IgD-negative memory B cell (primary cell): Measurements from ENCODE around the gene SPEN. TPM values are rescaled to one million over a fixed set of nuclear protein-coding genes. Genes with fewer than 3 reads are reported as not detected.

Experiments used
- H3K27ac Mint-ChIP-seq, 3 donors: one replicate each; pipeline ENCODE4 v1.8.0; 2020 to 2022; ENCODE audit warnings: mild to moderate bottlenecking in 3 of 3, mixed read lengths in 3 of 3, moderate library complexity in 1 of 3
- H3K27me3 Mint-ChIP-seq: one replicate; pipeline ENCODE4 v1.8.0; 2021; ENCODE audit warnings: mixed read lengths
- H3K36me3 Mint-ChIP-seq: one replicate; pipeline ENCODE4 v1.8.0; 2020; ENCODE audit warnings: mild to moderate bottlenecking, mixed read lengths
- H3K4me1 Mint-ChIP-seq, 3 donors: one replicate each; pipeline ENCODE4 v1.8.0; 2020 to 2022; ENCODE audit warnings: mixed read lengths in 3 of 3, mild to moderate bottlenecking in 1 of 3
- H3K4me3 Mint-ChIP-seq, 4 donors: one replicate each; pipeline ENCODE4 v1.8.0; 2020 to 2022; ENCODE audit warnings: mild to moderate bottlenecking in 4 of 4, mixed read lengths in 4 of 4, moderate library complexity in 3 of 4
- H3K9me3 Mint-ChIP-seq, 3 donors: one replicate each; pipeline ENCODE4 v1.8.0; 2020 to 2021; ENCODE audit warnings: mixed read lengths in 3 of 3, mild to moderate bottlenecking in 1 of 3
- polyA plus RNA-seq: library from polyadenylated mRNA; unstranded; fragments of 300-500 nt; fragmentation: Illumina TruSeq; gene quantifications from one replicate; pipeline ENCODE4 v1.2.3, GENCODE V29; 2021

The SPEN gene
- polyA plus RNA-seq, 1 donor from 2014 or later = 43.2 TPM

- Mint-ChIP-seq H3K4me3 (peak overlapping the region in 1 of 4 donors; percentile 59), H3K36me3 (no peaks in the 10 kb centered on the region), H3K27ac (no peak overlapping the region), H3K4me1 (peaks cover 13 to 29% (median 24%) of the 10 kb centered on the region in 3 donors), H3K27me3 (no peaks in the 10 kb centered on the region), H3K9me3 (no peaks in the 10 kb centered on the region)
Observed at GRCh38 chr1:15858069-15858670, 10.7 kb downstream of the SPEN start.

- Mint-ChIP-seq H3K27ac (no peak overlapping the region), H3K27me3 (no peaks in the 10 kb centered on the region), H3K4me1 (peaks cover 16 to 32% (median 25%) of the 10 kb centered on the region in 3 donors), H3K9me3 (no peaks in the 10 kb centered on the region), H3K36me3 (peaks cover 3% of the 10 kb centered on the region), H3K4me3 (no peak overlapping the region)
Observed at GRCh38 chr1:15858672-15859372, 11.3 kb downstream of the SPEN start.

GRCh38 chr1:15863156-15863901 is 15.8 kb downstream of the SPEN start:
- H3K9me3 Mint-ChIP-seq = no peaks in the 10 kb centered on the region
- peaks cover 23 to 31% (median 26%) of the 10 kb centered on the region in 3 donors for H3K4me1 Mint-ChIP-seq
- no peak overlapping the region for H3K4me3 Mint-ChIP-seq
- H3K27me3 Mint-ChIP-seq = no peaks in the 10 kb centered on the region
- H3K27ac Mint-ChIP-seq = peak overlapping the region in 2 of 3 donors; percentile 5 to 10
- peaks cover 6% of the 10 kb centered on the region for H3K36me3 Mint-ChIP-seq

GRCh38 chr1:15866721-15867201 is 19.3 kb downstream of the SPEN start:
- Mint-ChIP-seq H3K27ac (no peak overlapping the region), H3K4me1 (peaks cover 32 to 39% (median 32%) of the 10 kb centered on the region in 3 donors), H3K36me3 (peaks cover 7% of the 10 kb centered on the region), H3K9me3 (no peaks in the 10 kb centered on the region), H3K4me3 (peak overlapping the region in 2 of 4 donors; percentile 30 to 51), H3K27me3 (no peaks in the 10 kb centered on the region)

GRCh38 chr1:15867288-15867687 is 19.8 kb downstream of the SPEN start:
- Mint-ChIP-seq H3K27ac (no peak overlapping the region), H3K27me3 (no peaks in the 10 kb centered on the region), H3K9me3 (no peaks in the 10 kb centered on the region), H3K4me1 (peaks cover 29 to 38% (median 32%) of the 10 kb centered on the region in 3 donors), H3K4me3 (peak overlapping the region in 1 of 4 donors; percentile 51), H3K36me3 (peaks cover 7% of the 10 kb centered on the region)

- no peaks in the 10 kb centered on the region for H3K27me3 Mint-ChIP-seq
- no peaks in the 10 kb centered on the region for H3K9me3 Mint-ChIP-seq
- H3K36me3 Mint-ChIP-seq = peaks cover 6% of the 10 kb centered on the region
- H3K4me1 Mint-ChIP-seq = peaks cover 35 to 43% (median 40%) of the 10 kb centered on the region in 3 donors
- H3K27ac Mint-ChIP-seq = no peak overlapping the region
- no peak overlapping the region for H3K4me3 Mint-ChIP-seq
Observed at GRCh38 chr1:15869413-15869812, 21.9 kb downstream of the SPEN start.

- Mint-ChIP-seq H3K27ac (peak overlapping the region in 1 of 3 donors; percentile 35), H3K36me3 (peaks cover 6% of the 10 kb centered on the region), H3K27me3 (no peaks in the 10 kb centered on the region), H3K4me3 (no peak overlapping the region), H3K9me3 (no peaks in the 10 kb centered on the region), H3K4me1 (peaks cover 40 to 48% (median 46%) of the 10 kb centered on the region in 3 donors)
Observed at GRCh38 chr1:15870421-15870820, 22.9 kb downstream of the SPEN start.

GRCh38 chr1:15874471-15874870 is 27.0 kb downstream of the SPEN start:
- peaks cover 38 to 52% (median 38%) of the 10 kb centered on the region in 3 donors for H3K4me1 Mint-ChIP-seq
- no peaks in the 10 kb centered on the region for H3K9me3 Mint-ChIP-seq
- no peaks in the 10 kb centered on the region for H3K27me3 Mint-ChIP-seq
- H3K27ac Mint-ChIP-seq = peak overlapping the region in 1 of 3 donors; percentile 59
- peaks cover 5% of the 10 kb centered on the region for H3K36me3 Mint-ChIP-seq
- peak overlapping the region in 1 of 4 donors; percentile 14 for H3K4me3 Mint-ChIP-seq

GRCh38 chr1:15876357-15877055 is 29.0 kb downstream of the SPEN start:
- no peak overlapping the region for H3K4me3 Mint-ChIP-seq
- peaks cover 5% of the 10 kb centered on the region for H3K36me3 Mint-ChIP-seq
- H3K4me1 Mint-ChIP-seq = peaks cover 35 to 49% (median 45%) of the 10 kb centered on the region in 3 donors
- peak overlapping the region in 2 of 3 donors; percentile 16 to 59 for H3K27ac Mint-ChIP-seq
- no peaks in the 10 kb centered on the region for H3K9me3 Mint-ChIP-seq
- no peaks in the 10 kb centered on the region for H3K27me3 Mint-ChIP-seq

- Mint-ChIP-seq H3K27ac (peak overlapping the region; percentile 56 to 88 (median 69)), H3K4me1 (peaks cover 59 to 66% (median 61%) of the 10 kb centered on the region in 3 donors), H3K9me3 (no peaks in the 10 kb centered on the region), H3K36me3 (peaks cover 3% of the 10 kb centered on the region), H3K27me3 (no peaks in the 10 kb centered on the region), H3K4me3 (no peak overlapping the region)
Observed at GRCh38 chr1:15881961-15882360, 34.5 kb downstream of the SPEN start.

- Mint-ChIP-seq H3K4me3 (peak overlapping the region in 2 of 4 donors; percentile 11 to 68), H3K27me3 (no peaks in the 10 kb centered on the region), H3K27ac (peak overlapping the region; percentile 52 to 90 (median 69)), H3K9me3 (no peaks in the 10 kb centered on the region), H3K4me1 (peaks cover 60 to 66% (median 62%) of the 10 kb centered on the region in 3 donors), H3K36me3 (peaks cover 3% of the 10 kb centered on the region)
Observed at GRCh38 chr1:15882665-15883064, 35.2 kb downstream of the SPEN start.

GRCh38 chr1:15883326-15883725 is 35.8 kb downstream of the SPEN start:
- Mint-ChIP-seq H3K4me1 (peaks cover 57 to 66% (median 59%) of the 10 kb centered on the region in 3 donors), H3K9me3 (no peaks in the 10 kb centered on the region), H3K36me3 (peaks cover 3% of the 10 kb centered on the region), H3K27me3 (no peaks in the 10 kb centered on the region), H3K4me3 (peak overlapping the region in 3 of 4 donors; percentile 11 to 68 (median 51)), H3K27ac (peak overlapping the region; percentile 14 to 90 (median 52))

GRCh38 chr1:15884477-15884876 is 37.0 kb downstream of the SPEN start:
- no peaks in the 10 kb centered on the region for H3K36me3 Mint-ChIP-seq
- H3K27me3 Mint-ChIP-seq = no peaks in the 10 kb centered on the region
- H3K4me3 Mint-ChIP-seq = peak overlapping the region in 3 of 4 donors; percentile 52 to 66 (median 63)
- H3K27ac Mint-ChIP-seq = peak overlapping the region in 2 of 3 donors; percentile 54 to 90
- peaks cover 51 to 62% (median 52%) of the 10 kb centered on the region in 3 donors for H3K4me1 Mint-ChIP-seq
- no peaks in the 10 kb centered on the region for H3K9me3 Mint-ChIP-seq

- H3K27me3 Mint-ChIP-seq = no peaks in the 10 kb centered on the region
- H3K27ac Mint-ChIP-seq = peak overlapping the region; percentile 86 to 90 (median 88)
- H3K9me3 Mint-ChIP-seq = no peaks in the 10 kb centered on the region
- peaks cover 52 to 61% (median 52%) of the 10 kb centered on the region in 3 donors for H3K4me1 Mint-ChIP-seq
- H3K36me3 Mint-ChIP-seq = peaks cover 3% of the 10 kb centered on the region
- peak overlapping the region; percentile 63 to 90 (median 85) for H3K4me3 Mint-ChIP-seq
Observed at GRCh38 chr1:15885269-15885668, 37.8 kb downstream of the SPEN start.
